Activated CD8-positive, alpha-beta memory T cell treated with anti-CD3 and anti-CD28 coated beads for 4 hours (primary cell): ENCODE measurements around the gene PYGB.
A peak's percentile ranks its signal among the peaks of the same experiment; 100 is the strongest.

ENCODE experiments used
- DNase-seq, 2 donors: peaks; one replicate each; pipeline ENCODE4 v3.0.0-alpha.2; 2020; ENCODE audit warnings: low read depth in 2 of 2

The PYGB gene

GRCh38 chr20:25247956-25248785, at the start of gene PYGB:
TSS of gene PYGB (plus strand) at chr20:25248085. CDS start at chr20:25248179, 94 bp downstream.
- DNase-seq: peak; percentile 45 to 53

GRCh38 chr20:25198663-25199383, 49.1 kb upstream of the PYGB start:
- no peak for DNase-seq

- no peak for DNase-seq
Measured at GRCh38 chr20:25199473-25200260, 48.2 kb upstream of the PYGB start.

GRCh38 chr20:25203089-25203488, 44.8 kb upstream of the PYGB start:
- no peak for DNase-seq

- DNase-seq: no peak
Measured at GRCh38 chr20:25203871-25204320, 44.0 kb upstream of the PYGB start.

GRCh38 chr20:25204550-25205276, 43.2 kb upstream of the PYGB start:
- DNase-seq: no peak

- DNase-seq: no peak
Measured at GRCh38 chr20:25205277-25206062, 42.4 kb upstream of the PYGB start.

GRCh38 chr20:25206063-25206403, 41.9 kb upstream of the PYGB start:
- DNase-seq: no peak

- no peak for DNase-seq
Measured at GRCh38 chr20:25206548-25206947, 41.3 kb upstream of the PYGB start.

GRCh38 chr20:25207149-25207959, 40.5 kb upstream of the PYGB start:
- no peak for DNase-seq

- DNase-seq: no peak
Measured at GRCh38 chr20:25207960-25208534, 39.8 kb upstream of the PYGB start.

GRCh38 chr20:25209400-25209799, 38.5 kb upstream of the PYGB start:
- DNase-seq: no peak

- DNase-seq: no peak
Measured at GRCh38 chr20:25209911-25210310, 38.0 kb upstream of the PYGB start.

- DNase-seq: no peak
Measured at GRCh38 chr20:25211273-25211672, 36.6 kb upstream of the PYGB start.

GRCh38 chr20:25212242-25212641, 35.6 kb upstream of the PYGB start:
- DNase-seq: no peak

GRCh38 chr20:25213566-25214425, 34.1 kb upstream of the PYGB start:
- DNase-seq: no peak

GRCh38 chr20:25214426-25214790, 33.5 kb upstream of the PYGB start:
- DNase-seq: no peak

GRCh38 chr20:25214819-25215218, 33.1 kb upstream of the PYGB start:
- no peak for DNase-seq

- no peak for DNase-seq
Measured at GRCh38 chr20:25215521-25215920, 32.4 kb upstream of the PYGB start.
